Measurements from ENCODE around the gene FBN1. TPM values are rescaled to one million over a fixed set of nuclear protein-coding genes. Genes with fewer than 3 reads are reported as not detected.

FBN1 gene
- total and polyA plus RNA-seq, 2 donors (not counting 3 experiments of a cell fraction or from before 2014, with no cell fraction given), result 107 to 111 TPM

GRCh38 chr15:48683991-48684765, 38.7 kb upstream of the FBN1 start:
- no peaks in the 10 kb centered on the region for H4K20me1 ChIP-seq (replicated peaks; ENCODE audit: control insufficient read depth, extremely low read depth, insufficient read depth, low read length)
- H3K36me3 ChIP-seq (ENCODE audit: control insufficient read depth in 2 of 2, extremely low read depth in 1 of 2, insufficient read depth in 2 of 2, low read length in 2 of 2), result no peaks in the 10 kb centered on the region
- no peak overlapping the region for H3K4me2 ChIP-seq (ENCODE audit: insufficient read depth, low read length)
- ChIA-PET POLR2A (interaction anchor here (0.7 kb wide), 1 partner anchor 50 kb away, joined by 4 read pairs; no protein-coding TSS in a partner anchor), CTCF (no interaction called here)
- no peak overlapping the region for H3K27ac ChIP-seq (ENCODE audit: insufficient read depth, low read depth, low read length)
- H3K9me3 ChIP-seq (replicated peaks; ENCODE audit: control insufficient read depth, insufficient read depth, low read length), result no peaks in the 10 kb centered on the region
- H3K9me1 ChIP-seq (replicated peaks; ENCODE audit: control insufficient read depth, extremely low read depth, insufficient read depth, low read length), result no peaks in the 10 kb centered on the region
- dilution Hi-C loops (cut with MboI; ENCODE audit: extremely low pct_ligation_motif_present, low sequenced_read_pairs) (no loop called here), intact Hi-C loops (cut with micrococcal nuclease) (no loop called here)
- no TSS peak for BruUV-seq (replicated peaks)
- TF ChIP-seq GATA2 (IDR thresholded peaks at IDR 0.05; ENCODE audit: insufficient read depth, insufficient read length, low read depth, low read length) (no peak), EZH2 (IDR thresholded peaks at IDR 0.05; ENCODE audit: borderline replicate concordance, low read depth, low read length, severe bottlenecking) (no peak), POLR2A (IDR thresholded peaks at IDR 0.05; ENCODE audit: low read depth, low read length) (no peak), POLR2AphosphoS5 (IDR thresholded peaks at IDR 0.05; ENCODE audit: insufficient read depth, low read depth, low read length) (no peak), MYC (IDR thresholded peaks at IDR 0.05; ENCODE audit: low read depth, low read length) (no peak), CTCF (IDR thresholded peaks at IDR 0.05; ENCODE audit: extremely low read depth in 1 of 2, insufficient read depth in 1 of 2, low read depth in 1 of 2, low read length in 2 of 2) (no peak), FOS (IDR thresholded peaks at IDR 0.05; ENCODE audit: borderline replicate concordance, insufficient read depth, low read length) (no peak), JUN (IDR thresholded peaks at IDR 0.05; ENCODE audit: borderline replicate concordance, insufficient read depth, insufficient read length, low read depth) (no peak)
- TF ChIP-seq, protein P1, sequence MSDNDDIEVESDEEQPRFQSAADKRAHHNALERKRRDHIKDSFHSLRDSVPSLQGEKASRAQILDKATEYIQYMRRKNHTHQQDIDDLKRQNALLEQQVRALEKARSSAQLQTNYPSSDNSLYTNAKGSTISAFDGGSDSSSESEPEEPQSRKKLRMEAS (IDR thresholded peaks at IDR 0.05; ENCODE audit: insufficient read depth, insufficient read length), result no peak
- H3K79me2 ChIP-seq (ENCODE audit: control insufficient read depth, insufficient read depth, low read length), result no peaks in the 10 kb centered on the region
- no peak for DNase-seq (ENCODE audit: low read depth, low spot score)
- no peaks in the 10 kb centered on the region for H3K27me3 ChIP-seq (ENCODE audit: control insufficient read depth in 2 of 2, insufficient read depth in 2 of 2, low read length in 2 of 2)
- no peaks in the 10 kb centered on the region for H3K4me1 ChIP-seq (ENCODE audit: control insufficient read depth, extremely low read depth, insufficient read depth, low read length)
- no peak for FAIRE-seq
- H2AFZ ChIP-seq (ENCODE audit: low read depth, low read length), result no peak overlapping the region
- H3K9ac ChIP-seq (replicated peaks; ENCODE audit: extremely low read depth, insufficient read depth, low read length), result no peak overlapping the region
- no peak overlapping the region for H3K4me3 ChIP-seq (replicated peaks in 1 of 3; ENCODE audit: insufficient read depth in 1 of 3, low read depth in 1 of 3, low read length in 3 of 3)

Data from endothelial cell of umbilical vein (primary cell).